ENCODE measurements around the gene SYT6. TPM values are rescaled to one million over a fixed set of nuclear protein-coding genes. Genes with fewer than 3 reads are reported as not detected.

The SYT6 gene
- total RNA-seq, 1 donor from 2014 or later = not detected

DNA sequence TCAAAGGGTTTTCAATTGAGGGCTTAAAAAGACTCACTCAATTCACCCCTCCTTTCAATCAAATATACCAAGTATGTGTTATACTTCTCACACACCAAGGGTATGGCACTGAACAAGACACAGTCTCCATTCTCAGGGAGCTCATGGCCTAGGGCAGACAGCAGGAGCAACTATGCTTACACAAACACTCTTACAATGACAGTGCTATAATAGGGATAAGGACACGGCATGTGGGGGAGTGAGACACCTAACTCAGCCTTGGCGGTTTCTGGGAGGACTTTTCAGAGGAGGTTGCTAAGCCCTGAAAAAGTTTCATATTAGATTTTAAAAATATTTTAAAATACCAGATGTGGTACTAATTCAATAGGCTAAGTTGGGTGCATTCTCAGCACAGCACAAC lies 22.7 kb upstream of the SYT6 start:
- DNase-seq = no peak
- TF ChIP-seq, protein P1, sequence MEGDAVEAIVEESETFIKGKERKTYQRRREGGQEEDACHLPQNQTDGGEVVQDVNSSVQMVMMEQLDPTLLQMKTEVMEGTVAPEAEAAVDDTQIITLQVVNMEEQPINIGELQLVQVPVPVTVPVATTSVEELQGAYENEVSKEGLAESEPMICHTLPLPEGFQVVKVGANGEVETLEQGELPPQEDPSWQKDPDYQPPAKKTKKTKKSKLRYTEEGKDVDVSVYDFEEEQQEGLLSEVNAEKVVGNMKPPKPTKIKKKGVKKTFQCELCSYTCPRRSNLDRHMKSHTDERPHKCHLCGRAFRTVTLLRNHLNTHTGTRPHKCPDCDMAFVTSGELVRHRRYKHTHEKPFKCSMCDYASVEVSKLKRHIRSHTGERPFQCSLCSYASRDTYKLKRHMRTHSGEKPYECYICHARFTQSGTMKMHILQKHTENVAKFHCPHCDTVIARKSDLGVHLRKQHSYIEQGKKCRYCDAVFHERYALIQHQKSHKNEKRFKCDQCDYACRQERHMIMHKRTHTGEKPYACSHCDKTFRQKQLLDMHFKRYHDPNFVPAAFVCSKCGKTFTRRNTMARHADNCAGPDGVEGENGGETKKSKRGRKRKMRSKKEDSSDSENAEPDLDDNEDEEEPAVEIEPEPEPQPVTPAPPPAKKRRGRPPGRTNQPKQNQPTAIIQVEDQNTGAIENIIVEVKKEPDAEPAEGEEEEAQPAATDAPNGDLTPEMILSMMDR (IDR thresholded peaks at IDR 0.05; ENCODE audit: borderline replicate concordance) = no peak

DNA sequence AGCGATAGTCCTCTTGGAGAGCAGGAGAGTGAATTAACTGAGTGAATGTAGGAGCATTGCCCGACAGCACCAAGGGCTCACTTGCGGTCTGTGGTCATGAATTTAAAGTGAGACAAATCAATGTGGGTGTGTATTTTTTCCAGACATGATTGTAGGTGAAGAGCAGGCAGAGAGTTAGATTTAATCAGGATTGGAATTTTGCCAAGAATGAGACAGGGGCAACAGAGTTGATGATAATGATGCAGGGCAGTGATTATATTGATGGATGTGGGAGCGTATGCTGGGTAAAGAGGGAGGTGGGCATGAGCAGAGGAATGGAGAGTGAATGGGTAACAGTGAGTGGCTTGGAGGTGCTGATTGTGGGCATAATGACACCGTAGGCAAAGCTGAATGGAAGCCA lies 20.0 kb upstream of the SYT6 start:
- Histone ChIP-seq H3K27me3 (ENCODE audit: low read depth) (peaks cover 40% of the 10 kb centered on the region), H3K36me3 (no peaks in the 10 kb centered on the region), H3K4me3 (no peak overlapping the region), H3K9me3 (replicated peaks) (no peaks in the 10 kb centered on the region), H3K27ac (replicated peaks) (no peak overlapping the region), H3K4me1 (no peaks in the 10 kb centered on the region)
- TF ChIP-seq, protein P1 (IDR thresholded peaks at IDR 0.05; ENCODE audit: borderline replicate concordance) = no peak
- no peak for DNase-seq
- intact Hi-C loops (cut with micrococcal nuclease) = no loop called here

More for the DNA sequence above, 22.7 kb upstream of the SYT6 start:
- Histone ChIP-seq H3K27ac (replicated peaks) (no peak overlapping the region), H3K4me1 (no peaks in the 10 kb centered on the region), H3K27me3 (ENCODE audit: low read depth) (peaks cover 48% of the 10 kb centered on the region), H3K36me3 (no peaks in the 10 kb centered on the region), H3K4me3 (no peak overlapping the region), H3K9me3 (replicated peaks) (no peaks in the 10 kb centered on the region)
- intact Hi-C loops (cut with micrococcal nuclease) = no loop called here

DNA sequence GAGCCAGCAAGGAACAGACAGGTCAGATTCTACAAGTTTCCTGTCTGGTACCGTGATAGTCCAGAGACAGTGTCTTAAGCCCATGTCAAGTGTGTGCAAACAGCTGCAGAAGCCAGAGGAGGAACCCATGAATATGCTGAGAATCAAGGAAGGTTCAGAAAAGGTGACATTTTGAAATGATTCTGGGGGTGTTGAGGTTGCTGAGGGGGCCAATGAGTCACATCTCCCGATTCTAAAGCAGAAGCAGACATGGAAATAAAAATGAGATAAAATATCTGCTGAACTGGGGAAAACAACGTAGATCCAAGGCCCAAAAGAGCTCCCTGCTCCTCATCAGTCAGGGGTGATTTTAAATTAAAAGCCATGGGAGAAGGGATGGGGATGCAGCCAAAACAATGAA lies 15.8 kb upstream of the SYT6 start:
- Histone ChIP-seq H3K4me1 (no peaks in the 10 kb centered on the region), H3K36me3 (no peaks in the 10 kb centered on the region), H3K4me3 (no peak overlapping the region), H3K27me3 (ENCODE audit: low read depth) (peaks cover 57% of the 10 kb centered on the region), H3K9me3 (replicated peaks) (no peaks in the 10 kb centered on the region), H3K27ac (replicated peaks) (no peak overlapping the region)
- intact Hi-C loops (cut with micrococcal nuclease) = no loop called here
- TF ChIP-seq, protein P1 (IDR thresholded peaks at IDR 0.05; ENCODE audit: borderline replicate concordance) = no peak
- DNase-seq = no peak

- no peak overlapping the region for H3K27ac ChIP-seq (replicated peaks)
- H3K27me3 ChIP-seq (ENCODE audit: low read depth) = peaks cover 51% of the 10 kb centered on the region
- intact Hi-C loops (cut with micrococcal nuclease) = no loop called here
- DNase-seq = no peak
- H3K9me3 ChIP-seq (replicated peaks) = no peaks in the 10 kb centered on the region
- H3K4me1 ChIP-seq = no peaks in the 10 kb centered on the region
- no peaks in the 10 kb centered on the region for H3K36me3 ChIP-seq
- TF ChIP-seq, protein P1 (IDR thresholded peaks at IDR 0.05; ENCODE audit: borderline replicate concordance) = no peak
- no peak overlapping the region for H3K4me3 ChIP-seq
Observed at GRCh38 chr1:114167226-114167625, 13.6 kb upstream of the SYT6 start.

DNA sequence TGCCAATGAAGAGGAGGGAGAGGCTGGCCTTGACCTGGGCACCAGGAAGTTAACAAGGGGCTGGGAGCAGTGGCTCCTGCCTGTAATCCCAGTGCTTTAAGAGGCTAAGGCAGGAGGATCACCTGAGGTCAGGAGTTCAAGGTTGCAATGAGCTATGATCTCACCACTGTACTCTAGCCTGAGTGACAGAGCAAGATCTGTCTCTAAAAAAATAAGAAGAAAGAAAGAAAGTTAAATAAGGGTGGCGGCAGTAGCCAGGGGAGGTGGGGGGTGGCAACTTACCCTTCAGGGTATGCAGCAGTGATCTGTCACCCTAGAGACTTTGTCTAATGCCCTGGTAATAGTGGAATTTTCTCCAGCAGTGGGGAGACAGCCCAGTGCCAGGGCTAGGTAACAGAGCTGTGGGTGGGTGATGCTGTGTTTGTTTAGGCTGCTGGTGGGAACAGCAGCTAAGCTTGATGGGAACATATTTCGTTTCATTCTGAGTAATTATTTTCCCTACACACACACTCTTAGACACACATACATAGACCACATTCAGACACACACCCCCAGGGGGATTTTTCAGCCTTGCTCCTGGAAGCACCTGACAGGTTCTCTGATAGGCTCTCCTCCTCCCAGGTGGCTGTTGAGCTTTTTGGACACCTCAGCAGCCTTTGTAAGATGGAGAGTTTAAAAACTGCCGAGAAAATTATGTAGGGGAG lies 11.3 kb upstream of the SYT6 start:
- Histone ChIP-seq H3K27ac (replicated peaks) (no peak overlapping the region), H3K4me1 (no peaks in the 10 kb centered on the region), H3K36me3 (no peaks in the 10 kb centered on the region), H3K9me3 (replicated peaks) (no peaks in the 10 kb centered on the region), H3K4me3 (no peak overlapping the region), H3K27me3 (ENCODE audit: low read depth) (peaks cover 63% of the 10 kb centered on the region)
- DNase-seq = no peak
- TF ChIP-seq, protein P1 (IDR thresholded peaks at IDR 0.05; ENCODE audit: borderline replicate concordance) = no peak
- intact Hi-C loops (cut with micrococcal nuclease) = no loop called here
